GM19193 (cell line): ENCODE data around the gene CNOT11.

Source experiments
- POLR2A ChIP-seq: IDR thresholded peaks from 4 replicates; pipeline ENCODE4 v1.6.1; 2011; ENCODE audit not compliant: insufficient read depth, insufficient read length; ENCODE audit errors: extremely low read depth

CNOT11 gene

DNA sequence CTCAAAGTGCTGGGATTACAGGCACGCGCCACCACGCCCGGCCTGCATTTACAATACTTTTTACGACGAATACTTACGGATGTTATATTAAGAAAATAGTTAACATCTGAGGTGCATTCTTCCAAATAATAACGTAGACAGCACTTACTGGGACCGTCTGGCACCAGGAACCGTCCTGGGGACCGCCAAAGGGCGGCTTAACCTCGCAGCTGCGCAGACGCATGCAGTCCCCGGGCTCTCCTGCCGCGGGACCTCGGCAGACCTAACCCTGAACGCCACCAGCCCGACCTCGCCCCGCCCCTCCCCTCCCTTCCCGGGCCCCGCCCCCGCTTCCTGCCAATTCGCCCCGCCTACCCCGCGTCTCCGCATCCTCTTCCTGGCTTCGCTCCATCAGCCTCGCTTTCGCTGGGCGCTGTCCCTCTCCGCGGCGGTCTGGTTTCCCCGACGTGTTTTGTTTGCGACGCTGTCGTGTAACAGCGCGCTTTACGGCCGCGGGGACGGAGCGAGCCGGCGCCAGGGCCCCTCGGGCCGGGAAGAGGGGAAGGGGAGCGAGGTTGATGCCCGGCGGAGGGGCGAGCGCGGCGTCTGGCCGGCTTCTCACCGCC lies at the start of gene CNOT11:
Gene CNOT11 (plus strand): TSS at position 479 of the 605 bp plus-strand sequence. CDS start 79 bp downstream, at position 558.
- peak; percentile 94 for TF ChIP-seq POLR2A

DNA sequence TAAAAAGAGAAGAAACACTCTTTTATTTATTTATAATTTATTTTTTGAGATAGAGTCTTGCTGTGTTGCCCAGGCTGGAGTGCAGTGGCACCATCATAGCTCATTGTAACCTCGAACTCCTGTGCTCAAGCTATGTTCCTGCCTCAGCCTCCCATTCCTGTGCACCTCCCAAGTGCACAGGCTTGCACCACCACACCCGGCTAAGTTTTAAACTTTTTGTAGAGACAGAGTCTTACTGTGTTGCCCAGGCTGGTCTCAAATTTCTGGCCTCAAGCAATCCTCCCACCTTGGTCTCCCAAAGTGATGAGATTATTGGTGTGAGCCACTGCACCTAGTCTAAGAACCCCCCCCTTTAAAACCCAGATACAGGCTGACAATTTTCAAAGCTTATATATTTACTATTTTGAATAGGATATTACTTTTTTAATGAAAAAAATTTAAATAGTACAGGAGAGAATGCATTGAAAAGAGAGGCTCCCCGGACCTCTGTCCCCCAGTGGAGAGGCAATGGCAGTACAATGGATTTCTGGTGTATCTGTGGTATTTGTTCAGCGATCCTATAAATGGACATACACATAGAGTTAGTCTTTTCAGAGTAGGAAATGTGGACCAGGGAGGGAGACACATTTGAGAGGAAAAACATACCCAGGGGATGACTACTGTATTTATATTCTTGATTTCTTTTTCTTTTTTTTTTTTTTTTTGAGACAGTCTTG lies 48.1 kb upstream of the CNOT11 start:
- no peak for TF ChIP-seq POLR2A

DNA sequence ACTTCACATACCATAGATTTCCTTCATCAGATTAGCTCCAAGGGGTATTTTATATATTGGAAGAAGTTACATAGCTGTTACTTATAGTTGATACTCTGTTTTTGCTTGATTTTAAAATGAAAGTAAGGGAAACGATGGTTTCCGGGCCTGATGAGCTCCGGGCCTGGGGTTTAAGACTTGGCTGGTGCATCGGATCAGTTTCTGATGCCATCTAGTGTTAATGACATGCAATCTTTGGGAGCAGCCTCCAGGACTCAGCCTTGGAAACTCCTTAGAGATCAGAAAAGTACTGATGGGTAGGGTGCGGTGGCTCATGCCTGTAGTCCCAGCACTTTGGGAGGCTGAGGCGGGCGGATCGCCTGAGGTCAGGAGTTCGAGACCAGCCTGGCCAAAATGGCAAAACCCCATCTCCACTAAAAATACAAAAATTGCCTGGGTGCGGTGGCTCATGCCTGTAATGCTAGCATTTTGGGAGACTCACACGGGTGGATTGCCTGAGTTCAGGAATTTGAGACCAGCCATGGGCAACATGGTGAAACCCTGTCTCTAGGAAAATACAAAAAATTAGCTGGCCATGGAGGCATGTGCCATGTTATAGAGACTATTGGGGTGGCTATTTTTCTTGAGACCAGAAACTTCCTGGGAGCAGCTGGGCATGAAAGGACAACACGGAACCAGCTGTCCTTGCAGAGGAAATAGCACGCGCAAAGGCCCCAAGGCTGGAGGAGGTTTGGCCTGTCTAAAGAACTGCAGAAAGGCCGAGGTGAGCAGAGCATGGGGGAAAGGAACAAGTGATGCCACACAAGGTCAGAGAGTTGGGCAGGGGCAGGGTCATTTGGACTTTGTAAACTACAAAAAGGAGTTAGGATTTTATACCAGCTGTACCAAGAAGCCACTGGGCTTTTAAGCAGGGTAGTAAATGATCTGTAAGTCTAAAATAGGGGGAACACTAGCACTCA lies 46.9 kb upstream of the CNOT11 start:
- no peak for TF ChIP-seq POLR2A

DNA sequence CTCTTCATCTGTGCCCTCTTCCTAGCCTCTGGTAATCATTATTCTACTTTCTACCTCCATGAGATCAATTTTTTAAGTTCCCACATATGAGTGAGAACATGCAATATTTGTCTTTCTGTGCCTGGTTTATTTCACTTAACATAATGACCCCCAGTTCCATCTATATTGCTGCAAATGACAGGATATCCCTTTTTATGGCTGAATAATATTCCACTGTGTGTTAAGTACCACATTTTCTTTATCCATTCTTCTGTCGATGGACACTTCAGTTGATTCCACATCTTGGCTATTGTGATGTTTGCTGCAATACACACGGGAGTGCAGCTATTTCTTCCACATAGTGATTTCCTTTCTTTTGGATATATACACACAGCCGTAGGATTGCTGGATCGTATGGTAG lies 43.9 kb upstream of the CNOT11 start:
- TF ChIP-seq POLR2A, result no peak

DNA sequence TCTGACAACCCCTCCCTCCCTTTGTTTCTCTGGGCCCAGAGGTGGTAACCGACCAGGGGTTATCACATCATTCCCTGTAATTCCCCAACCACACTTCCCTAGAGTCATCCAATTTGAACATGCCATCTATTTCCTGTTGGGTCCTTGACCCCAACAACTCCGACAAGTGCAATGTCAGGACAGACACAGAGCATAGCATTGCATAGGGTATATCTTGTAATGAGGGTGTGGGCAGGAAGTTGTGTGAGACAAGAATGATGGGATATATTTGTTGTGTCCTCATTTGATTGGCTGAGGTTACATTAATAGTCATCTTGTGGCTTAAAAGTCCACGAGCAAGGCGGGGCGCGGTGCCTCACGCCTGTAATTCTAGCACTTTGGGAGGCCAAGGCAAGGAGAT lies 33.4 kb upstream of the CNOT11 start:
- TF ChIP-seq POLR2A, result no peak

DNA sequence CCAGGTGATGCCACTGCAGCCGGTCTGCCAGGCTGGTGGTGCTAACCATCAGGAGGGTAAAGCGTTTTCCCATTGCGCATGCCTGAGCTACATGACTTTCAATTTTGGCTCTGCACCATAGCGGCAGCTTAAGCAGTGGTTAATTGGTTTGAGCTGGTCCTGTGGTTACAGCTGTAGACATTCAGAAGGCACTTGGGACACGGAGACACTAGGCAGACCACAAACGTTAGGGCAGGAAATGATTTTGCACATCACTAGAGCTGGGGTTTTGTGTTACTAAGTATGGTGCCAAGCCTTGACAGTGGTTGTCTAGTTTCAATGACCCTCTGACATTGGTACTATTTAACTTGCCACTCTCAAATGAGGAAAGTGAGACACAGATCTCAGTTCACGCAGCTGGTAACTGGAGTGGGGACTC lies 28.9 kb upstream of the CNOT11 start:
- no peak for TF ChIP-seq POLR2A

DNA sequence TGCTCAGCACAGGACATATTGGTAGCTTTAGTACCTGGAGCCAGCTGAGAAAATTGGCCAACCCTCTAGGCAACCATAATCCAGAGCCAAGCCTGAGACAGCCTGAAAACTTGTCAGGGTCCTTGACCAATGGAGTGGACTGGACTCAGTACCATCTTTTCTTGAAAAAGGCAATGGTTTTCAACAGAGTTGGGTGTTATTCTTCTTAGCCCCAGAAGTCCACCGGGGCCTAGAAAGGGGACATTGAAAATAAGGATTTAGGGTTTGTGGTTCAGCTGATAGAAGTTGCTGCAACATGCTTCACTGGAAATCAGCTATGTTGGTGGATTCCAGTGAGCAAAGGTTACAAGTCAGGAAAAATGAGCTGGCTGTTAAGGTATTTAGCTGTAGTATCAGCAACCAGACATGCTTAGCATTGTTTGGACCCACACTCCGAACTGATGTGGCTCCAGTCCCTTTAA lies 22.1 kb upstream of the CNOT11 start:
- TF ChIP-seq POLR2A, result no peak

DNA sequence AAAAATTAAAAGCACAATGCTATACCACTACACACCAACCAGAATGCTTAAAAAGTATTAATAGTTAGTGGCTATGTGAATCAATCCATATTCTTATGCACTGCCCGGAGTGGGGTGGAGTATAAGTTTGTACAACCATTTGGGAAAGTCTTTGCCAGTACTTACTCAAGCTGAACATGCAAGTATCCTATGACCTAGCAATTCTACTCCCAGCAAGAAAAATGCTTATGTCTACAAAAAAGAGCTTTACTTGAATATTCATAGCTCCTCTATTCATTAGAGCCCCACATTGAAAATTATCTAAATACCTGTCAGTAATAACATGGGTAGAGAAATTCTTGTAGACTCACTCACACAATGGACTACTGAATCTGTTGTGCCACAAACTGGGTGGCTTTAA lies 21.4 kb upstream of the CNOT11 start:
- TF ChIP-seq POLR2A, result no peak

DNA sequence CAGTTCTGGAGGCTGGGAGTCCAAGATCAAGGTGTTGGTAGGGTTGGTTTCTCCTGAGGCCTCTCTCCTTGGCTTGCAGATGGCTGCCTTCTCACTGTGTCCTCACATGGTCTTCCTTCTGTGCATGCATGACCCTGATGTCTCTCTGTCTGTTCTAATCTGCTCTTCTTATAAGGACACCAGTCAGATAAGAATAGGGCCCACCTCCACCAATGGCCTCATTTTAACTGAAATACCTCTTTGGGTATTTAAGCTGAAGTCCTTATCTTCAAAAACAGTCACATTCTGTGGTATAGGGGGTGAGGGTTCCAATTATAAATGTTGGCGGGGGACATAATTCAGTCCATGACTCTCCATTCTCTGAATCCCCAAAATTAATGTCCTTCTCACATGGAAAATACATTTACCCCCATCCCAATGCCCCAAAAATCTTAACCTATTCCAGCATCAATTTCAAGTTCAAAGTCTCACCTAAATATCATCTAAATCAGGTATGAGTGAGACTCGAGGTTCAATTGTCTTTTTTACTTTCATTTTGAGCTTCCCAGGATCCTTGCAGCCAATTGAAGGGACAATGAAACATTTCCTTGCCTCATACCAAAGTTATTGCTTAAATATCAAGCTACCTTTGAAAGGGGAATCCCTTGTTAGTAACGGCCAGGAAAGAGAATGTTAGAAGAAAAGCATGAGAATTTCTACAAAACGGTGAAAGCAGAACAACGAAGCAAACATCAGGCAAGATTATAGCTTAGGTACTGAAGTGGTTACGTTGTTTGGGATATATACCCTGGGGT lies 20.6 kb upstream of the CNOT11 start:
- no peak for TF ChIP-seq POLR2A

DNA sequence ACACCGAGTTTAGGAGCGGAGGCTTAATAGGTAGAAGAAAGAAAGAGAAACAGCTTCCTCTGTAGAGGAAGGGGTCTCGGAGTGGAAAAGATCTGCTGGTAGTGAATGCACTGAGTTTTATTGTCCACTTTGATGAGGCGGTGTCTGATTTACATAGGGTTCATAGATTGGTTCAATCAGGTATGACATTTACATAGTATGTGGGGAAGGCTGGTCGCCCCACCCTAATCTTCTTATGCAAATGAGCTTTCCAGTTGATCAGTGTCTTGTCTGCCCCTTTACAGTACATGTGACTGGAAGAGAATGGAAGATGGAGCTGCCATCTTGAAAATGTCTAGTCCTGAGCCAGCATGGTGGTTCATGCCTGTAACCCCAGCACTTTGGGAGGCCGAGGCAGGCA lies 19.9 kb upstream of the CNOT11 start:
- no peak for TF ChIP-seq POLR2A

DNA sequence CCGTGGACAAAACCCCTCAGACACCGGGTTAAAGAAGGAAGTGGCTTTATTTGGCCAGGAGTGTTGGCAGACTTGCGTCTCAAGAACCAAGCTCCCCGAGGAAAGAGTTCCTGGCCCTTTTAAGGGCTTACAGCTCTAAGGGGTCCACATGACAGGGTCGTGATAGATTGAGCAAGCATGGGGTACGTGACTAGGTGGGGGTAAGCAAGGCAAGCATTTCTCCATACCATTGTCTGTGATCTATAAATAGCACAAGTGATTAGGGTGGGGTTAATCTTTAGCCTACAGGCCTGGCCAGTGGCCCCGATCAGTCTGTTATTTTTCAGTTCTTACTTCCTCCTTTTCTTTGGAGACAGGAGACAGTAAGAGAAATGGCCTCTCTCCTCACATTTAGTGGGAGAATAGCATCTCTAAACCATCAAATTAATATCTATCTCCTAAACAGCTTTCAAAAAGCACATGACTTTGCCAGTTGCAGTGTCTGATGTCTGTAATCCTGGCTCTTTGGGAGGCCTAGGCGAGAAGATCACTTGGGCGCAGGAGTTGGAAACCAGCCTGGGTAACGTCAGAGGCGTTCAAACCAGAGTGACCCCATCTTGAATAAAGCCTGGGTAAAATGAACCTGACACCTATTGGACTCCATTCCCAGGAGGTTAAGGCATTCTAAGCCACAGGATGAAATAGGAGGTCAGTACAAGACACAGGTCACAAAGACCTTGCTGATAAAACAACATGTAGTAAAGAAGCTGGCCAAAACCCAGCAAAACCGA lies 18.3 kb upstream of the CNOT11 start:
- no peak for TF ChIP-seq POLR2A

DNA sequence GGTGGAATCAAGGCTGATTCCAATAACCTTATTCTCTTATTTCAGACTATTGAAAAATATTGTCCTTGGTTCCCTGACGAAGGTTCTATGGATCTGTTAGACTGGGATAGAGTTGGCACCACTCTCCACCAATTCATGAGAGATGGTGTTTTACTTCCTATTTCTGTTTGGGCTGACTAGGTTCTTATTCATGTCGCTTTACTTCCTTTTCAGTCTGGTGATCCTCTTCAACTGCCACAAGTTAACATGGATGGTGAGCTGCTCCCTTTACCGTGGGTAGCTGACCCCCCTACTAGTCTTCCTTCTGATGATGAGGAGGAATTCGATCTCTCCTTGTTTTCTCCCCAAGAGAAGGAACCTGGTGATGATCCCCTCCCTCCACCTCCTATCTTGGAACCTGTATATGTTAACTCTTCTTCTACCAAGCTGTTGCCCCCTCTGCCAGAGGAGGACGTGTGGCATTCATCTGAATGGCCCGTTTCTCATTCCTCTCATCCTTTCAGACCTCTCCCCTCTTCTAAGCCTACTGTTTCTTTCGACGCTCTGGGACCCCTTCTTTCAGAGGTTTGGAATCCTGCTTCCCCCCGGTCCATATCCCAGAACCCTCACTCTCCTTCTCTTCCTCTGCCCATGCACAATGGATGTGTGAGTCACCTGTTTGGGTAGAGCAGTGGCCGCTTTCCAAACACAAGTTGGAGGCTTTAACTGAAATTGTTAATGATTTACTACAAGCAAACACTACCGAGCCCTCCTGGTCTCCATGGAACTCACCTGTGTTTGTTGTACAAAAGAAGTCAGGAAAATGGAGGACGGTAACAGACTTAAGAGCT lies 13.5 kb upstream of the CNOT11 start:
- no peak for TF ChIP-seq POLR2A

DNA sequence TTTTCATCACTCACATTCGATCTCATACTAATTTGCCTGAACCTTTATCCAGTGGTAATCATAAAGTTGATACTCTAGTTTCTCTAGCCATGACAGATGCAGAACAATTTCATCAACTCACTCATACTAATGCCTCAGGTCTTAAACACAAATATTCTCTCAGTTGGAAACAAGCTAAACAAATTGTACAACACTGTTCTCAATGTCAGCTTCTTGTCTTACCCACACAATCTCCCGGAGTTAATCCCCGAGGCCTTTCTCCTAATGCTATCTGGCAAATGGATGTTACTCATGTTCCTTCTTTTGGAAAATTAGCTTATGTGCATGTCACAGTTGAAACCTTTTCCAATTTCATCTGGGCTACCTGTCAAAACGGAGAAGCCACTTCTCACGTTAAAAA lies 11.5 kb upstream of the CNOT11 start:
- TF ChIP-seq POLR2A, result no peak
